UCSD-AML1 (cell line): ENCODE measurements around the gene RNF175.

Experiments
- DNase-seq: peaks from one replicate; lab custom pipeline; 2025; ENCODE audit not compliant: unreplicated experiment; lab: John Stamatoyannopoulos, UW

RNF175 gene

DNA sequence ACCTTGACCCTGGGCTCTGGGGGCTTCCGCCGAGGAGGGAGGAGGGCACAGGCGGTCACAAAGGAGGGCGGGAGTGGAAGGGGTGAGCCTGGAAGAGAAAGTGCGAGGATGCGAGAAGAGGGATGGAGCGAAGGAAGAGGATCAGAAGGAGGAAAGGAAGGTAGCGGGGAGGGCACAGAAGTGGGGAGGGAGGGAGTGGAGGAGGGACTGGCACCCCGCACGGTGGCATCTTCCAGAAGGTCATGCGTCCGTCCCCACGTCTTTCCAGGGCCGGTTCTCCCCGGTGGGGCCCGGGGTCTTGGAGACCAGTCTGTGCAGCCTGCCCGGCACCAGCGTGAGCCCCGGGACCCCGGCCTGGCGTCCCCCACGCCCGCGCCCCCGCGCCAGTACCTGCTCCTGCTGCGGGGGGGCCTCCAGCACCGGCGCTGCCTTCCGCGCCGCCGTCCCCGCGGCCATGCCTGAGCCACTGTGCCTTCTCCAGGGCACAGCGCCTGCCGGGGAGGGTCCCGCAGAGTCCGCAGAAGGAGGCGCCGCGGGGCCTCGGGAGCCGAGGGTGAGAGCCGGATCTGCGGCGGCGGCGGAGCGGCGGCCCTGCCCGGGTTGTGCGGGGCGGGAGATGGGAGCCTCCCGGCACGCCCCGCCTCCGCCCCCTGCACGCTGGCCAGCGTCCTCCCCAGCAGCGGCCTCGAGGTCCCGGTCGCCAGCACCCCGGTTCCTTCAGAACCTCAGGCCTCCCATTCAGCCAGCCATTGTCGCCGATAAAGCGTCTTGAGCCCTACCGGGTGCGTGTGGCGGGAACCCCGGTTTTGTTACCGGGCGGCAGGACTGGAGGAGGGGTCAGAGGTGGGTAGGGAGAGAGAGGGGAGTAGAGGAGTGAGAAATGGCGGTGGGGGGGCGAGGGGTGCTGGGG, at the start of gene RNF175:
Gene RNF175 (minus strand): TSS at position 618 of the 910 bp plus-strand sequence. CDS start 162 bp downstream, at position 456.
- DNase-seq, result no peak

DNA sequence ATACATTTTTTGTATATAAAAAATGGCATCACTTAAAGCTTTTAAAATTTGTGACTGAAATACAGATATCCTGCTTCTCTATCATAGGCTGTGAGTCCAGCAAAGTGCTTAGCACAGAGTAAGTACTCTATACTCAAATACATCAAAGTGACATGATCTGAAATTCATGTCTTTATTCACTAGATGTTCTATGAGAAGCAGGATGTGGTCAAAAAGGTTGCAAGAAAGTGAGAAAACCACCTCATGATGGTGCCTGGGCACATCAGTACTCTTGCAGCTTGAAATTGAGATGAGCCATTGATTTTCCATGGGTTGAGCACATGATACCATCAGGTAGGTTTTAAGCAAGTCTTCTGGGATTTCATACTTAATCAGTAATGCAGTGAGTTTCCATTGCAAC, 49.5 kb upstream of the RNF175 start:
- no peak for DNase-seq

DNA sequence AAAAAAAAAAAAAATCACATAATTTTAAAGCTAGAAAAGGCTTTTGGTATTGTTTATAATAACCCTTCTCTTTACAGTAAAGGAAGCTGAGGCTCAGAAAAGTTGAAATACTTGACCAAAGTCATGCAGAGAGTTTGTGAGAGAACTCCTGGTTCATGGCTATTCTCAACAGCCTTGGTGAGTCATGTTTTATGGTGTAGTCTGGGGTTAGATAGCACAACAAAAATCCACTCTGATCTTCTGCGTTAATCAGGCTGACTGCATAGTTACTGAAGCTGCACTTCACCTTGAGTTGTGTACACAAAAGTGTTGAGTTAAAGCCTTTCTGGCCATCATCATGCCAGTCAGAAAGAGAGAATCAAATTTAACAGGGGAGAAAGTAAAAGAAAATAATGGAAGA, 48.4 kb upstream of the RNF175 start:
- no peak for DNase-seq

DNA sequence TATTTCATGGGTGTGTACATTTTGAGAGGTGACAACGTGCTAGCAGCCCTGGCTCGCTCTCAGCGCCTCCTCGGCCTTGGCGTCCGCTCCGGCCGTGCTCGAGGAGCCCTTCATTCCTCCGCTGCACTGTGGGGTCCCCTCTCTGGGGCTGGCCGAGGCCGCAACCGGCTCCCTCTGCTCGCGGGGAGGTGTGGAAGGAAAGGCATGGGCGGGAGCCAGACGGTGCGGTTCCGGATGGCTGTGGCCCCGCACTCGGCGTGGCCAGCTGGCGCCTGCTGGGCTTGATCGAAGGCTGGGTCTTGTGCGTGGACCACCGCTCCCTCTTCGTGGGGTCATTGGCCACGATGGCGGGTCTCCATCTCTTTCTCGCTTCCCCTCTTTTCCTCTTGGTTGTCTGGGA, 46.2 kb upstream of the RNF175 start:
- no peak for DNase-seq

DNA sequence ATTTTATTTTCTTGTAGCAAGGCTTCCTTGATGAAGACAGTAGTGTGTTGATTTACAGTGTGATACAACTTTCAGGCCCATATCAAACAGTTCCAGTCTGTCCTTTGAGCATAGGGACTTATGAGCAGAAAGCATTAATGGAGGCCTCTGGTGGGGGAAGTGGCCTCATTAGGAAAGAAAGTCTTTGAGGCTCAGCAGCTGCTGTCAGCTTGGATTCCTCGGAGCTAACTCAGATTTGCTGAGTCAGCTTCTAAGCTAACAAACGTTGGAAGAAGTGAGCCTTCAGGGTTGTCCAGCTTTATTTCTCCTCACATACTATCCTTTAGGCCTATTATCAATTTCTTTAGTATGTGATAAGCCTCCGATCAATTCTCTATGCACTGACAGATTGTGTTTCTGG, 44.9 kb upstream of the RNF175 start:
- no peak for DNase-seq

DNA sequence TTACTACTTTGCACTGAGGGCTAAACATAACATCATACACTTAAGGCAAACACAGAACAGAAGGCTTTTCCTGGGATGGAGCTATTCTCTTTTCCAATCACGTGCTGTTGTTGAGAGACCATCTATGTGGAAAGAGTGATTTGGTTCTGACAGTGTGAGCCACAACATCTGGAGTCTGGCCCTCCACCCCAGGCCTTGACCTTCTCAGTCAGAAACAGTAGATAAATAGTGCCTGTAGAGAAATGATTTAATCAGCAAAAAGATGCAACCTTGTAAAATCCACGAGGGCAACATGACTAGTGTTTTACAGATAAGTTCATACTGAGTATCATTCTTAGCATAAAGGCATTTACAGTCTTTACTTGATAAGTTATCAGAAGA, 39.9 kb upstream of the RNF175 start:
- DNase-seq, result no peak

DNA sequence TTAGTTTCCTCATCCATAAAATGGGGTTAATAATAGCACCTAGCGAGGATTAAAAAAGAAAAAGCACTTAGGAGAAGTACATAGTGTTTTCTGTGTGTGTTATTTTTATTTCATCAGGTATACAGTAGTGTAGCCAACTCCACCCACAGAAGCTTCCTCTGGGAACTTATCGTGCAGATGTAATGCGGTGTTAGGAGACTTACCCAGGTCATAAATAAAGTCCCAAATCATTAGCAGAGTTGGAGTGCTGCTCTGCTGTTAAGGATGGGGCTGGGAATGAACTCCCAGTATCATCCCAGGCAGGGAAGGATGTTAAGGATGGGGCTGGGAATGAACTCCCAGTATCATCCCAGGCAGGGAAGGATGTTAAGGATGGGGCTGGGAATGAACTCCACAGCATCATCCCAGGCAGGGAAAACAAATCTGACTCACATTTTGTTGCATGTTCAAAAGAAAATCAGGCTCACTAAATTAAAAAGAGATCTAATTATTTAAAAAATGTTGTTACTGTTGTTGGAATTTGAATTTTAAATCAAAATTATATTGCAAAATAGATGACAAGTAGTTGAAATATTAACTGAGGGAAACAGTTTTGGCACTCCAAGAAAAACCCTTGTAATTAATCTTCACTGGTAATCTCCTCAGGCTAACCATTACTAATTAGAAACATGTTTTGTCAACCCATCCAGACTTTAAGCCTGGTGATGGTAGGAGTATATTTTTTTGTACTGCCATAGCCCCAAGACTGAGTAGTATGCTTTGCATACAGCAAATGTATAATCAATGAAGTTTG, 39.3 kb upstream of the RNF175 start:
- no peak for DNase-seq

DNA sequence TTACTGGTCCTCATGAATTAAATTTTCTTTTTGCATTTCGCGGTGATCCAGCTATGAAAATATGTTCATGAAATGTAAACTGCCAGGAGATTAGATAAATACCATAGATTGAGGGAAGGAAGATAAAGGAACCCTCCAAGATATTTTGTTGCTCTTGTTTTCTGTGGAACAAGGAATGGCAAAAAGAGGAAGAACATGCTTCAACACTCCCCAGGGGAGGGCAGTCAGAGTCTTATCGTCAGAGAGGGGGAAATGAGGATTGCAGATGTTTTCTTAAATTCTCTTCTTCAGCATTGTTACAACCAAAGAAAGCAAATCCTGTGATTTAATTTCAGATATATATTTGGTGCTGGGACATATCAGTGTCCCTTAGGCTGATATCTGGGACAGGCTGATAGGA, 38.6 kb upstream of the RNF175 start:
- DNase-seq, result no peak

DNA sequence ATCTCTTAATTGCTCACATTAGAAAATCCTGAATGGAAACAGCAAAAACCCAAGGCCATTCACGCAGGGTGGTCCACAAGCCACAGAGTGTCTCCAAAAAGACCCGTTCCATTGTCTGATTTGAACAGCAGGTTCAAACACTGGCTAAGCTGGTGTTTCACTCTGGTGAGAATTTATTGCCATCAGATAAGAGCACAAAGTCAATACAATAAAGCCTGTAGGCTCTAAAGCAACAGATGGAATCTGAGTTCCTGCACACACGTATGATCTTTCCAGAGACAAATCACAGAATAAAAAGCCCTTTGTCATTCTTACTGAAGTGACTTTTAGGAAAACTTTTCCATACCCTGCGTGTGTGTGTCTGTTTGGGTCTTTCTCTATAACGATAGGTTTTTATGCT, 34.2 kb upstream of the RNF175 start:
- DNase-seq, result no peak

DNA sequence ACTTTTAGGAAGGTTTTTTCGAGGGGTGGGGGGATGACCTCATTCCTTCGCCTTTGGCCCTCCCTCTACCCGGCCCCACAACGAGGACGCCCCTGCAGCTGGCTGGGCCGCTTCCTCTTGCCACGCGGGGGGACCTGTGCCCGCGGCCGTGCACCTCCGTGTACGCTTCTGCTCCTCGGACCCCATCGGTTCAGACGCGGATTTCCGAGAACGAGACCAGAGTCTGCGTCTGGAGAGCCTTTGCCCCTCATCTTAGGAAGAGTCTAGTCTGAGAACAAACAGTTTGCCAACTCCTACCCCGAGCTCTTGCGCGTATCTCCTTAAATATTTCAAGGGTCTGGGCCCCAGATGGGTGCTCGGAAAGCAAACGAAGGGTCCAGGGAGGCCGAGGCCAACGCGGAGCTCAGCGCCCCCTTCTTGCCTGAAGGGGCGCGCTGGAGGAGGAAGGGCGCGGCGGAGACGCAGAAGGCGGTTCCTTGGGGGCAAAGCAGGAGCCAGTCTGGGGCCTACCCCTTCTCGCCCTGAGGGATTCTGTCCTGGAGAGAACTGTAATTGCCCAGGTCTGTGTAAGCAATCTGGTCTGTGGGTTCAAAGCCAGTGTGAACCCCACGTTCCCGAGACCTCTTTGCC, 32.9 kb upstream of the RNF175 start:
- no peak for DNase-seq

DNA sequence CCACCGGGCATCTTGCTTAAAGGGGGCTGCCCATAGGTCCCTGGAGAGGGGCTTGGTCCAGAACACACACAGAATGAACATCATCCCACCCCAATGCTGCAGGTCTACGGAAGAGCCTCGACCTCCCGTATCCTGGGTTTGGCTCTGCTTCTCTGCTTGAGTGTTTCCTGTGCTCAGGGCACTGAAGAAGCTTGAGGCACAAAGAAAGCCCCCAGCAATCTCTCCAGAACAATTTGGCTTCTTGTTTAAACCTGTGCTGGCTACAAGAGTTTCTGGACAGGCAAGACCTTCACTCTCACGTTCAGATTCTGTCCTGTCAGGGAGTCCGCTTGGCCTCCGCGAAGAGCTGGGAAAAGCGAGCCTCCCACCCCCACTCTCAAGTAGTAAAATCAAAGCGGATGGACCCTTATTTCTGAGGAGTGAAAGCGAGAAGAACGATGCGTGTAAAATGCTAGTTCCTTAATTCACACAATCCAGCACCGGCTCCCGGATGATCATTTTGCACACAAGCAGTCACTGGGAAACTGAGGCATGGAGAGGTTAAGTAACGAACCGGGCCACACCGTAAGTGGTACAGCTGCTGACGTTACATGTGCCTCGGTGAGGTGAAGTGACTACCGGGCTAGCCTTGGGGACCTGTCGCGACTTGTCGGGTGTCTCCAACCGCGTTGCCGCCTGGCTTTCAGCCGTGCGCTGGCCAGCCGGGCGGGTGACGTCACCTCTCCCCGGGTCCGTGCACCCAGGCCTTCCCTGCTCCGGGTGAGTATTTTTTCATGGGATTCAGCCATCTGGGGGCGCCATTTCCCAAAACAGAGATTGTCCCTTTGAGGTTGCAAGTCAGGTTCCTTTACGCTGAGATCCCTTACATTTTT, 32.2 kb upstream of the RNF175 start:
- DNase-seq, result no peak

DNA sequence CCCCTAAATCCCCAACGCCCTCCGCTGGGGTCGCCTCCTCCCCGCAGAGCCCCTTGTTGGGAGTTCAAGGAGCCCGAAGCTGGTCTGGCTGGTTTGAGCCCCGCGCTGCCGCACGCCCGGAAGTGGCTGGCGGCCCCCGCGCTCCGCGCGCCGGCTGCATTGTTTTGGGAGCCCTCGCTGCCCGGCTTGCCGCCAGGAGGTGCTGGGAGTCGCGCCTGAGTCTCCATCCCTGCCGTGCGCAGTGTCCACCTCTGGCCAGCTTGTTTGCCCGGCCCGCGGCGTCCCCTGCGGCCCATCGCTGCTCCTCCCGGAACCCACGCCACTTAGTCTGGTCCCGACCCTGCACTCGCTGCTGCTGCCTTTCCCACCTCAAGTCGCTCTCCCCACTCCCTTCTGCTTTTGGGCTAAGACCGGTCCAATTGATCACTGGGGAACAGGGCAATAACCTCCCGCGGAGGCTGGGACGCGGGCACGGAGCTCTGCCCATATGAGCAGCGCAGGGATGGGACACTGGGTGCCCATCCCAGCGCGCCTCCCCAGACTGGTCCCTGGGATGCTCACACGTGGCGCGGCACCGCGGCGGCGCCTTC, 31.2 kb upstream of the RNF175 start:
- no peak for DNase-seq

DNA sequence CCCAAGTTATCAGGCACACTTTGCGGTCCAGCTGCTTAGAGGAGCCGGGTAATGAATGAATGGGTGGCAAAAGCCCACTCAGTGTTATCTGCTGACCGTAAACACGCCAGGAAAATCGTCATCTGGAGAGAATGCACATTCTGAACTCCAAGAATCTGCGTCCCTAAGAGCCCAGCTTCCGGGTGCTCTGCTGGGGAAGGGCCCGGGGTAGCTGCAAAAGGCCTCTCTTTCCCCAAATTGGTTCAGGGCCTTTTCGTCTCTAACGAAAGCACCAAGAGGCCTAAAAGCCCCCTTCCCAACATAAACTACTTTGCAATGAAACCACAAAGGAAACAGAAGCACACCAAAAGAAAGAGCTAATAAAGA, 30.7 kb upstream of the RNF175 start:
- no peak for DNase-seq

DNA sequence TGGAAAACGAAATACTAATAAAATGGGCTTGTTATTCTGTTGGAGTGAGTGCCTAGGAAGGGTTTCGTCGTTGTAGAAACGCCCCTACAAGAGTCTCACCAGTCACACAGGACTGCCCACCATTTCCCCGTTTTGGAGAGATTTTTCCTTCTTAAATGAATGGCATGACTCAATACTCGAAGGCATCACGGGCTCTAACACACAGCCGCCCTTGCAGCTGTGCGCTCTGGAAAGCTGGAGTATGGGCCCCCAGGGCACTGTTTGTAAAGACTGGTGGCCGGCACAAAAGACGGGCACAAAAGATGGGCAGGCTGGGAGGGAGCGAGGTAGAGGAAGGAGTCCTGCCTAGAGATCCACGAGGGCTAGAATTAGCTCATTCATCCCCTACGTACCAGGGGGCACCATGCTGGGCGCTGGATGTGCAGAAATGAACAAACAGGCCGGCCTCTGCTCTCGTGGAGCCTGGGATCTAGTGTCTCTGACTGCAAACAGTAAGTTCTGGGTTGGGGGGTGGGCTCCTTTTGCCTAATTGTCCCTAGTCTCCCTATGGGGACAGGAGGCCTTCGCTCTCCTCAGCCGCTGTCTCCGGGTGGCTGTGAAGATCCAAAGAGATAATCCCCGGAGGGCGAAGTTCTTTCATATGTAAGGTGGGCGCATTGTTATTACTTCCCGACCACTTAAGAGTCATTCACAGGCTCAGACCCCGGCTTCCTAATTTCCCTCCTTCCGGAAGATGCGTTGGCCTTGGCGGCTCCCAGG, 30.1 kb upstream of the RNF175 start:
- DNase-seq, result no peak

DNA sequence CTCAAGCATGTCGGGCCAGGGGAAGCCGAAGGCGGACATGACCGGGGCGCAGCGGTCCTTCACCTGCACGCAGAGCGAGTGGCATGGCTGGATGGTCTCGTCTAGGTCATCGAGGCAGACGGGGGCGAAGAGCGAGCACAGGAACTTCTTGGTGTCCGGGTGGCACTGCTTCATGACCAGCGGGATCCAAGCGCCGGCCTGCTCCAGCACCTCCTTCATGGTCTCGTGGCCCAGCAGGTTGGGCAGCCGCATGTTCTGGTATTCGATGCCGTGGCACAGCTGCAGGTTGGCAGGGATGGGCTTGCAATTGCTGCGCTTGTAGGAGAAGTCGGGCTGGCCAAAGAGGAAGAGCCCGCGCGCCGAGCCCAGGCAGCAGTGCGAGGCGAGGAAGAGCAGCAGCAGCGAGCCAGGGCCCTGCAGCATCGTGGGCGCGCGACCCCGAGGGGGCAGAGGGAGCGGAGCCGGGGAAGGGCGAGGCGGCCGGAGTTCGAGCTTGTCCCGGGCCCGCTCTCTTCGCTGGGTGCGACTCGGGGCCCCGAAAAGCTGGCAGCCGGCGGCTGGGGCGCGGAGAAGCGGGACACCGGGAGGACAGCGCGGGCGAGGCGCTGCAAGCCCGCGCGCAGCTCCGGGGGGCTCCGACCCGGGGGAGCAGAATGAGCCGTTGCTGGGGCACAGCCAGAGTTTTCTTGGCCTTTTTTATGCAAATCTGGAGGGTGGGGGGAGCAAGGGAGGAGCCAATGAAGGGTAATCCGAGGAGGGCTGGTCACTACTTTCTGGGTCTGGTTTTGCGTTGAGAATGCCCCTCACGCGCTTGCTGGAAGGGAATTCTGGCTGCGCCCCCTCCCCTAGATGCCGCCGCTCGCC, 28.8 kb upstream of the RNF175 start, which contains the start of gene SFRP2:
Gene SFRP2 (minus strand): TSS at position 671 of the 864 bp plus-strand sequence. CDS start 248 bp downstream, at position 423.
- no peak for DNase-seq

DNA sequence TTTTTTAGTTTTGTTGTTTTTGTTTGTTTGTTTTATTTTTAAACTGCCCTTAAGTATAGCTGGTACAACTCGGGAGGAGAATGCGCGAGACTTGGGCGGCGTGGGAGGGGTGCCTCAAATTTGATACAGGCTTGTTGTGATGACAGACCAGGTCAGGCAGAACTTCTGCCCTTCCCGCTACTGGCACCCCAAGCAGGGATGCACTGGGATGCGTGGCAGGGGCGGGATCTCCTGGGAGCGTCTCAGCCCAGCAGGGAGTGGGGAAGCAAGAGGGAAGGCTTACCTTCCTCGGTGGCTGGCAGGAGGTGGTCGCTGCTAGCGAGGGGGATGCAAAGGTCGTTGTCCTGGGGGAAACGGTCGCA, 28.2 kb upstream of the RNF175 start:
- no peak for DNase-seq

DNA sequence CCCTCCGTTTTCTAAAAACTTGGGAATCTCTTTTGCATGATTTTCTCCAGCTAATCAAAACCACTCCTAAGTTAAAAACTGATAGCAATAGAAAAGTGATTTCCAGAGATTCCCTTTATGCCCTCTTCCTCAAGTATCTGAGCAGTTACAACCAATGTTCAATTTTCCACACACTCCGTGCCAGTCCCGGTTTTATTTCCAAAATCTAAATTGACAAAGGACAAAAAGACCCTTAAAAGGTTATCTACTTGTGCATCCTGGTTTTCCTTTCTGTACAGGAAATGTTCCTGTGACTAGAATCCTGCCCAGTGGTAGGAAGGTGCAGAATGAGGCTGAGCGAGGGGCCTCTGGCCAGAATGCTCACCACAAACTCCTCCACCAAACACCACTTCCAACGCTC, 27.8 kb upstream of the RNF175 start:
- DNase-seq, result no peak

DNA sequence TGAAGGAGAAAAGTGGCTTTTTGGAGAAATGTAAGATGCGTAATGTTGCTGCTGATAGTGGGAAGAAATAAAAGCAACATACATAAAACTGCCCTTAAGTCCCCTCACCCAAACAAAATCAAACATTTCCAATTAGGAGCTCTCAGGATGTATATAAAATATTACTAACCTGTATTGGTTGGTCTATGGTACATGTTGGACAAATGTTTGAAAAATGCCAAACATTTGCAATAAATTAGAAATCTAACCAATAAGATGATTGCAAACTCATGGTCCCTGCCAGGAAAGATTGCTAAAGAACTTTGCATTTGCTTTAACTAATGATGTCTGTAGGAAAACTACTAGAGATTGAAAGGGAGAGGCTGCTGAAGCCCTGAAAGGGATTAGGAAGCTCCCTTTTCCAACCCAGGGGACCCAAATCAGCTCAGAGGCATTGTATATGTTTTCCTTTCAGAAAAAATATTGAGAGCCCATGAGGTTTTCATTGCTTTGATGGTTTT, 27.3 kb upstream of the RNF175 start:
- DNase-seq, result no peak
